ENCODE results near the gene ADAMTS13.
"Not testable (repeated sequence)": the region's sequence is repeated elsewhere in the genome, so short reads cannot be mapped to it uniquely, and the experiment has no call there.

Gene ADAMTS13

GRCh38 chr9:133421615-133422542 is at the start of gene ADAMTS13:
TSS of gene ADAMTS13 (plus strand) at chr9:133422367. CDS start at chr9:133422444, 77 bp downstream.
- Histone ChIP-seq H3K36me3 (replicated peaks) (no peaks in the 10 kb centered on the region), H3K4me3 (ENCODE audit: low read depth, low read length) (no peak within 1 kb of the TSS), H3K27me3 (replicated peaks) (no peaks in the 10 kb centered on the region), H3K27ac (no peak within 1 kb of the TSS)
- TF ChIP-seq CTCF (IDR thresholded peaks at IDR 0.05; ENCODE audit: low read depth, low read length, missing control alignments) = peak; percentile 40
- in situ Hi-C loops (cut with HindIII; ENCODE audit: low pct_ligation_motif_present, low sequenced_read_pairs) = no loop called here
- no peak for DNase-seq

- in situ Hi-C loops (cut with HindIII; ENCODE audit: low pct_ligation_motif_present, low sequenced_read_pairs) = no loop called here
- H3K27ac ChIP-seq = peak overlapping the region; percentile 96
- H3K36me3 ChIP-seq (replicated peaks) = peaks cover 37% of the 10 kb centered on the region
- peak; percentile 25 for DNase-seq
- peak overlapping the region; percentile 94 for H3K4me3 ChIP-seq (ENCODE audit: low read depth, low read length)
- no peaks in the 10 kb centered on the region for H3K27me3 ChIP-seq (replicated peaks)
- TF ChIP-seq CTCF (IDR thresholded peaks at IDR 0.05; ENCODE audit: low read depth, low read length, missing control alignments) = no peak
Measured at GRCh38 chr9:133374612-133375115, 47.5 kb upstream of the ADAMTS13 start.

GRCh38 chr9:133375116-133375723 is 46.9 kb upstream of the ADAMTS13 start:
- in situ Hi-C loops (cut with HindIII; ENCODE audit: low pct_ligation_motif_present, low sequenced_read_pairs) = no loop called here
- no peak for TF ChIP-seq CTCF (IDR thresholded peaks at IDR 0.05; ENCODE audit: low read depth, low read length, missing control alignments)
- Histone ChIP-seq H3K4me3 (ENCODE audit: low read depth, low read length) (peak overlapping the region; percentile 94), H3K27me3 (replicated peaks) (no peaks in the 10 kb centered on the region), H3K27ac (peak overlapping the region; percentile 96), H3K36me3 (replicated peaks) (peaks cover 32% of the 10 kb centered on the region)
- DNase-seq = peak; percentile 12

GRCh38 chr9:133375724-133376654 is 46.2 kb upstream of the ADAMTS13 start, which contains the start of the genes STKLD1 and SURF4:
TSS of gene STKLD1 (plus strand) at chr9:133376366. CDS start at chr9:133376474, 108 bp downstream.
TSS of gene SURF4 (minus strand) at chr9:133376060. CDS start at chr9:133375969, 91 bp downstream.
- DNase-seq = peak; percentile 91
- Histone ChIP-seq H3K27ac (peak within 1 kb of the TSS; percentile 96), H3K36me3 (replicated peaks) (peaks cover 24% of the 10 kb centered on the region), H3K27me3 (replicated peaks) (no peaks in the 10 kb centered on the region), H3K4me3 (ENCODE audit: low read depth, low read length) (peak within 1 kb of the TSS; percentile 94)
- TF ChIP-seq CTCF (IDR thresholded peaks at IDR 0.05; ENCODE audit: low read depth, low read length, missing control alignments) = no peak
- in situ Hi-C loops (cut with HindIII; ENCODE audit: low pct_ligation_motif_present, low sequenced_read_pairs) = no loop called here

- H3K4me3 ChIP-seq (ENCODE audit: low read depth, low read length); in situ Hi-C loops (cut with HindIII; ENCODE audit: low pct_ligation_motif_present, low sequenced_read_pairs); DNase-seq; H3K27ac ChIP-seq; H3K27me3 ChIP-seq (replicated peaks): not testable (repeated sequence)
- H3K36me3 ChIP-seq (replicated peaks) = peaks cover 15% of the 10 kb centered on the region
Measured at GRCh38 chr9:133377280-133377679, 44.9 kb upstream of the ADAMTS13 start.

Data from brain microvascular endothelial cell (primary cell).